ENCODE results near the gene PRSS12. TPM values are rescaled to one million over a fixed set of nuclear protein-coding genes. Genes with fewer than 3 reads are reported as not detected.
A peak's percentile ranks its signal among the peaks of the same experiment; 100 is the strongest.

Gene PRSS12
- total RNA-seq, 1 experiment from 2014 or later: 14.1 TPM

DNA sequence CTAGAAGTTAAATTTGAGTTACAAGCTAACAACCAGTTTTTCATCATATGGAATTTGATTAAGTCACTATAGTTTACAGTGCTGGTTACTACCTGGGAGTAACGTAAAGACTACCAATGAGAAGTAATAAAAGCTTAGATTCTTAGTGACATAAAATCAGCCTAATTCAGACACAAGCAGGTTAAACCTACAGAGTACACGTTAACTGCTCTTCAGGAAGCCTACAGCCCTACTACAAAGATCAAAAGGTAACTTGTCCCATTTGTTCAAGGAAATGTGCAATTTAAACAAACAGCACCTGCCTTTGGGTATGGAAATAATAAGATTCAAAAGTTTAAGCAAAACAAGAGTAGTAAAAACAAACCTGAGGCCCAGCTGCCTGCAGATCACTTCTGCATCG is 21.5 kb downstream of the PRSS12 start:
- H3K27ac Mint-ChIP-seq: no peak overlapping the region; the same call in 1 of the 2 replicates
- no peaks in the 10 kb centered on the region for H3K9me3 Mint-ChIP-seq
- ATAC-seq (no peak), DNase-seq (ENCODE audit: low spot score) (no peak)
- no peaks in the 10 kb centered on the region for H3K27me3 Mint-ChIP-seq (ENCODE audit: low read depth)
- H3K36me3 Mint-ChIP-seq: no peaks in the 10 kb centered on the region
- H3K4me1 Mint-ChIP-seq: peaks cover 8% of the 10 kb centered on the region
- H3K4me3 Mint-ChIP-seq: no peak overlapping the region
- CTCF ChIA-PET: interaction anchor here (1.6 kb wide), 1 partner anchor 93 kb away, joined by 4 read pairs; no protein-coding TSS in a partner anchor
- POLR2A ChIA-PET: no interaction called here
- no peak for TF ChIP-seq SMAD4 (CRISPR knock-in tag; IDR thresholded peaks at IDR 0.05)
- TF ChIP-seq, protein P1, sequence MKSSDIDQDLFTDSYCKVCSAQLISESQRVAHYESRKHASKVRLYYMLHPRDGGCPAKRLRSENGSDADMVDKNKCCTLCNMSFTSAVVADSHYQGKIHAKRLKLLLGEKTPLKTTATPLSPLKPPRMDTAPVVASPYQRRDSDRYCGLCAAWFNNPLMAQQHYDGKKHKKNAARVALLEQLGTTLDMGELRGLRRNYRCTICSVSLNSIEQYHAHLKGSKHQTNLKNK (CRISPR knock-in tag; IDR thresholded peaks at IDR 0.05): no peak
- TF ChIP-seq CBFB (CRISPR knock-in tag; IDR thresholded peaks at IDR 0.05; ENCODE audit: low read depth): no peak
- no peak for TF ChIP-seq FOXP1 (CRISPR knock-in tag; IDR thresholded peaks at IDR 0.05; ENCODE audit: borderline replicate concordance)
- TF ChIP-seq ZNF232 (CRISPR knock-in tag; IDR thresholded peaks at IDR 0.05): no peak
- TF ChIP-seq ZNF219 (CRISPR knock-in tag; IDR thresholded peaks at IDR 0.05; ENCODE audit: borderline replicate concordance): no peak
- TF ChIP-seq, protein P2, sequence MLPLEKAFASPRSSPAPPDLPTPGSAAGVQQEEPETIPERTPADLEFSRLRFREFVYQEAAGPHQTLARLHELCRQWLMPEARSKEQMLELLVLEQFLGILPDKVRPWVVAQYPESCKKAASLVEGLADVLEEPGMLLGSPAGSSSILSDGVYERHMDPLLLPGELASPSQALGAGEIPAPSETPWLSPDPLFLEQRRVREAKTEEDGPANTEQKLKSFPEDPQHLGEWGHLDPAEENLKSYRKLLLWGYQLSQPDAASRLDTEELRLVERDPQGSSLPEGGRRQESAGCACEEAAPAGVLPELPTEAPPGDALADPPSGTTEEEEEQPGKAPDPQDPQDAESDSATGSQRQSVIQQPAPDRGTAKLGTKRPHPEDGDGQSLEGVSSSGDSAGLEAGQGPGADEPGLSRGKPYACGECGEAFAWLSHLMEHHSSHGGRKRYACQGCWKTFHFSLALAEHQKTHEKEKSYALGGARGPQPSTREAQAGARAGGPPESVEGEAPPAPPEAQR (CRISPR knock-in tag; IDR thresholded peaks at IDR 0.05): no peak
- no peak for TF ChIP-seq SMAD3 (CRISPR knock-in tag; IDR thresholded peaks at IDR 0.05; ENCODE audit: borderline replicate concordance)
- TF ChIP-seq ZNF423 (CRISPR knock-in tag; IDR thresholded peaks at IDR 0.05): no peak
- no peak for TF ChIP-seq MYBL2 (CRISPR knock-in tag; IDR thresholded peaks at IDR 0.05)
- TF ChIP-seq NR1H2 (CRISPR knock-in tag; IDR thresholded peaks at IDR 0.05): no peak

DNA sequence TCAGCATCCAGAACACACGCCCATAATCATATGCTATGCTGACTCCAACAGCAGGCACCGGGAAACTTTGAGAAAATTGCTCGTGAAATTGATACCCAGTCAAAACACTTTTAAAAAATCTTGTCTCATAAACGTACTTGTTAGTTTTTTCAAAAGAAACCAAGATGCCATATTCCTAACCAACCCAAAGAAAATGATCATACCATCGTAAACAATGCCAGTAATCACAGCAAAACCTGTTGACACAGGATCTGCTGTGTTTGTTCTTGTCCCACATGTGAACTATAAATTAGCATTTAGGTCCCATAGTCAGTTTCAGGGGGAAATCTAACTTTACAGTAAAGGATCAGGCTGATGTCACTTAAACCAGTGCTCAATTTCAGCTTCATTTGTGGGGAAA is 23.0 kb downstream of the PRSS12 start:
- no peaks in the 10 kb centered on the region for H3K9me3 Mint-ChIP-seq
- no peaks in the 10 kb centered on the region for H3K36me3 Mint-ChIP-seq
- POLR2A ChIA-PET: no interaction called here
- DNase-seq (ENCODE audit: low spot score) (no peak), ATAC-seq (no peak)
- no peak overlapping the region for H3K27ac Mint-ChIP-seq
- peaks cover 23% of the 10 kb centered on the region for H3K4me1 Mint-ChIP-seq
- H3K27me3 Mint-ChIP-seq (ENCODE audit: low read depth): no peaks in the 10 kb centered on the region
- no peak overlapping the region for H3K4me3 Mint-ChIP-seq
- TF ChIP-seq, protein P3, sequence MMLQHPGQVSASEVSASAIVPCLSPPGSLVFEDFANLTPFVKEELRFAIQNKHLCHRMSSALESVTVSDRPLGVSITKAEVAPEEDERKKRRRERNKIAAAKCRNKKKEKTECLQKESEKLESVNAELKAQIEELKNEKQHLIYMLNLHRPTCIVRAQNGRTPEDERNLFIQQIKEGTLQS (CRISPR knock-in tag; conservative IDR thresholded peaks at IDR 0.05): no peak
- TF ChIP-seq CREM (CRISPR knock-in tag; IDR thresholded peaks at IDR 0.05): no peak
- no peak for TF ChIP-seq SMAD3 (CRISPR knock-in tag; IDR thresholded peaks at IDR 0.05; ENCODE audit: borderline replicate concordance)
- no peak for TF ChIP-seq ZNF416 (CRISPR knock-in tag; IDR thresholded peaks at IDR 0.05)
- CTCF ChIA-PET: no interaction called here

DNA sequence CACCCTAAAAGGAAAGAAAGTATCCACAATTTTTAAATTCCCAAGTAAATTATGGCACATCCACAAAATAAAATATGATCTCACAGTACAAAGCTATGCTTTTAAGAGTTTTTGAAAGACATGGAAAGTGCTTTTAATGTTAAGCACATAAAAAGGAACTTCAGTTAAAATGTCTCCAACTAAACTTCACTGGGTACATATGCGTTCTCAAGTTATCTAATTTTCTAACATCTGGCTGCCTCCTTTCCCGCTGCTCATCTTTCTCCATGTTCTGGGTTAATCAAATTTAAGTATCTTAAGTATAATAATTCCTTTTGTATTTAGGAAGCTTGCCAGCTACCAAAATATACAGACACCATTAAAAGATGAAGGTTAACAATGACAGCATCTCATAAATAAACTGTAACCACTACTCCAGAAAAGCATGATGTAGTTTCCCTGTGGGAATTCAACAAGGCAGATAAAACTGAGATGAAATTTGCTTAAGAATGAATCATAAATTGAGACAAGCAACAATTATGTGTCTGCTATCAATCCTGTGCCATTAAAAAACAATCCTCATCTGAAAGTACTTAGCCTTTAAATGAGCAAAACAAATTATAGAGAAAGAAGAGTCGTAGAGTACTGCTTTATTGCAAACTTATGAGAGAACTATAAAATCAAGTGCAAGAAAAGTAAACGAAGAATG is 25.1 kb downstream of the PRSS12 start:
- POLR2A ChIA-PET: no interaction called here
- Mint-ChIP-seq H3K9me3 (no peaks in the 10 kb centered on the region), H3K36me3 (no peaks in the 10 kb centered on the region), H3K4me3 (no peak overlapping the region), H3K27me3 (ENCODE audit: low read depth) (no peaks in the 10 kb centered on the region), H3K27ac (0 out of 2 replicates have a peak overlapping the region, but pooled peaks have one; percentile 2), H3K4me1 (peaks cover 36% of the 10 kb centered on the region)
- CTCF ChIA-PET: interaction anchor here (0.6 kb wide), 1 partner anchor 490 kb away, joined by 3 read pairs; no protein-coding TSS in a partner anchor
- TF ChIP-seq NR3C1 (CRISPR knock-in tag; conservative IDR thresholded peaks at IDR 0.05; ENCODE audit: low read depth): no peak
- no peak for TF ChIP-seq OVOL2 (CRISPR knock-in tag; IDR thresholded peaks at IDR 0.05; ENCODE audit: borderline replicate concordance)
- no peak for TF ChIP-seq ESRRA (CRISPR knock-in tag; IDR thresholded peaks at IDR 0.05; ENCODE audit: borderline replicate concordance)
- TF ChIP-seq MYBL2 (CRISPR knock-in tag; IDR thresholded peaks at IDR 0.05): no peak
- TF ChIP-seq, protein P4, sequence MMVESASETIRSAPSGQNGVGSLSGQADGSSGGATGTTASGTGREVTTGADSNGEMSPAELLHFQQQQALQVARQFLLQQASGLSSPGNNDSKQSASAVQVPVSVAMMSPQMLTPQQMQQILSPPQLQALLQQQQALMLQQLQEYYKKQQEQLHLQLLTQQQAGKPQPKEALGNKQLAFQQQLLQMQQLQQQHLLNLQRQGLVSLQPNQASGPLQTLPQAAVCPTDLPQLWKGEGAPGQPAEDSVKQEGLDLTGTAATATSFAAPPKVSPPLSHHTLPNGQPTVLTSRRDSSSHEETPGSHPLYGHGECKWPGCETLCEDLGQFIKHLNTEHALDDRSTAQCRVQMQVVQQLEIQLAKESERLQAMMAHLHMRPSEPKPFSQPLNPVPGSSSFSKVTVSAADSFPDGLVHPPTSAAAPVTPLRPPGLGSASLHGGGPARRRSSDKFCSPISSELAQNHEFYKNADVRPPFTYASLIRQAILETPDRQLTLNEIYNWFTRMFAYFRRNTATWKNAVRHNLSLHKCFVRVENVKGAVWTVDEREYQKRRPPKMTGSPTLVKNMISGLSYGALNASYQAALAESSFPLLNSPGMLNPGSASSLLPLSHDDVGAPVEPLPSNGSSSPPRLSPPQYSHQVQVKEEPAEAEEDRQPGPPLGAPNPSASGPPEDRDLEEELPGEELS (CRISPR knock-in tag; IDR thresholded peaks at IDR 0.05): no peak
- TF ChIP-seq ZNF121 (CRISPR knock-in tag; IDR thresholded peaks at IDR 0.05): no peak
- no peak for TF ChIP-seq GTF2I (CRISPR knock-in tag; conservative IDR thresholded peaks at IDR 0.05)
- no peak for TF ChIP-seq ZNF232 (CRISPR knock-in tag; IDR thresholded peaks at IDR 0.05)
- DNase-seq (ENCODE audit: low spot score) (no peak), ATAC-seq (no peak)

Data from WTC11 (cell line).